T-helper 22 cell (primary cell): Measurements from ENCODE around the gene PCDHB3.
"Not testable (repeated sequence)": the region's sequence is repeated elsewhere in the genome, so short reads cannot be mapped to it uniquely, and the experiment has no call there.

Experiments used
- DNase-seq: peaks from one replicate; pipeline ENCODE4 v3.0.0-alpha.2; 2020; ENCODE audit warnings: low read depth

PCDHB3 gene

DNA sequence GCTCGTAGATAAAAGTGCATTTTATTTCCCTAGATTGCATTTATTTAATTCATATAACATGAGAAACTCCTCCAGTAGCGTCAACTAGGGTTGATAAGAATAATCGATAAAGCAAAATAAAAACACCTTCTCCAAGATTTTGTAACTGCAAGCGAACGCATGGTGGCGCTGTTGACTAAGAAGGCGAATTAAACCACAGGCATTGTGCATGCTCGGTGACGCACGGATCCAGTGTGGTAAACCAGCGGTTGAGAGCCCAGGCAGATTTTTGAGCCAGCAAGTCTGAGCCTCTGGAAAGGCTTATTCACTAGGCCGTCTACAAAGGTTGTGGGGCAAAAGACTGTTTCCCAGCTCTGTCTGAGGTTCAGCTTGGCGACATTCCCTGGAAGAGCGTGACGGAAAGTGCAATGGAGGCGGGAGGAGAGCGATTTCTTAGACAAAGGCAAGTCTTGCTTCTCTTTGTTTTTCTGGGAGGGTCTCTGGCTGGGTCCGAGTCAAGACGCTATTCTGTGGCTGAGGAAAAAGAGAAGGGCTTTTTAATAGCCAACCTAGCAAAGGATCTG is at the start of gene PCDHB3:
TSS of gene PCDHB3 (plus strand) at position 231 of the 563 bp plus-strand sequence. CDS start at position 408, 177 bp downstream.
- DNase-seq, result no peak

DNA sequence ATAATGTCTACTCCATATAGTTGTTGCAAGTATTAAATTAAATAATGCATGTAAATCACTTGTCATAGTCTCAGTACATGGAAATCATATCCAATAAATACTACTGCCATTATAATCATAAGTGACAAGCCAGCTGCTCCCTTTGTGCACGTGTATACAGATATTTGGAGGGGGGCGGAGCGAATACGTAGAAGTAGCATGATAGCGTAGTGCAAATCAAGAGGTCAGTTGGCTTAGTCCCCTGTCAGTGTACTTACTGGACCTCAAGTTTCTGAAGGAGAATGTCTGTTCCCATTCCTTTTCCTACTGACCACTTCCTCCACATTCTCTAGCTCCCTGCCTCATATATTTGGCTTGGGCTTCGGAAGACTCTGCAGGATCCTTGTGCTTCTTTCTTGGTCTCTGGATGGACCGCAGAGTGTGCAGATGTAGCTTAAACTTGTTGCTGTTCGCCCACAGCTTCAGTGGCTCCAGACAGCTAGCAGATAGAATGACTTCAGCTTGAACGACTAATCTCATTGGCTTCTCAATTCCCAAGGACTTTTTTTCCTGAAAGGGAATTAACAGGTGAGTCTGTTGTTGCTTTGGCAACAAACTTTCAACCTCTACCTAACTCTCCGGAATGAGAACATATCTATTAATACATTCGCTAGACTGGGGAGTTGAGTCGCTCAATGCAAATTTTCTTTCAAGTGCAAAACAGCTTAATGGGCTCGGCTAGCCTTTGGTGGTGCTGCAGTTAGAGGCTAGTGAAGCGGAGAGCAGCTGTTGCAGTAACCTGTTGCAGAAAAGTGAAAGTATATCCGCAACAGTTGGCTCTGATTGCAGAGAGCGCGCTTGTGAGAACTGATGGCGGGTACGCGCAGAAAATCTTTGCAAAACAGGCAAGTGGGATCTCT is 49.4 kb upstream of the PCDHB3 start, which contains the start of gene PCDHB1:
TSS of gene PCDHB1 (plus strand) at position 753 of the 899 bp plus-strand sequence. CDS start at position 850, 97 bp downstream.
- no peak for DNase-seq

DNA sequence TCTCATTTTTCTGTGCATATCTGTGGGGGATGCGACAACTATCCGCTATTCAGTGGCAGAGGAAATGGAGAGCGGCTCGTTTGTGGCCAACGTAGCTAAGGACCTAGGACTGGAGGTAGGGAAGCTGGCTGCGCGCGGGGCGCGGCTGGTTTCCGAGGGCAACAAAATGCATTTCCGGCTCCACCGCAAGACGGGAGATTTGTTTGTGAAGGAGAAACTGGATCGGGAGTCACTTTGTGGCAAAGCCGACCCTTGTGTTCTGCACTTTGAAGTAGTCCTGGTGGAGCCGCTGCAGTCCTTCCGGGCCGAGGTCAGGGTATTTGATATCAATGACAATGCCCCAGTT is 48.8 kb upstream of the PCDHB3 start:
- DNase-seq, result no peak

DNA sequence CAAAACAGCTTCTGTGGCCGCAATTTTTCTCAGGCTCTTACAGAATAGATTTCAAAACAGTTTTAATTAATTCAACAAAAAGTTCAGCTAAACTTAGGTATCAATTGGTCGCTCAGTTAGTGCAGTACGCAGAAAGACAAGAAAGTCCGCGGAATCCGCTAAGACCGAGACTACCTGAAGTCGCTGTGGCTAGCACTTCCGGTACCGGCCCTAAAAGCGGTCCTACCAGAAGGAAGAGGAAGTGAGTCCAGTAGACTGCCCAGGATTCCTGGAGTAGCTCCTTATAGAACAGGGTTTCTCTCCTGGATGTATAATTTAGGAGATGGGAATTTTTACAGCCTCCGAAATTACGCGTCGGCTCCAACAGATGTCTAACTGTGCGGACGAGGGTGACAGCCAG is 22.4 kb upstream of the PCDHB3 start:
- DNase-seq, result no peak

DNA sequence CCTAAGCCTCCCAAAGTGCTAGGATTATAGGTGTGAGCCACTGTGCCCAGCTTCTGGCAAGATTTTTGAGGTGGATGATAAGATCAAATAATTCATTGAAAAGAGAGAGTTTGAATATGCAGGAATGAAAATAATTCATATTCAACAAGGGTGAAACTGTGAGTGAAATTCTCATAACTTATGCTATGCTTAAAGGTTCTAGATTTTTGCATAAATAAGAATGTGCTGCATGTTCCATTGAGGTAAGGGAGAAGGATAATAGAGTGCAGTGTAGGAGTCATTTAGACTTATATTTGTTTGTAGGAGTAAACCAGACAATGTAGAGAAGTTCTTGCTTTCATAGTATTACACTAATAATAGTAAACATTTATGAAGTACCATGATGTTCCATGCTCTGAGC is 18.0 kb upstream of the PCDHB3 start:
- no peak for DNase-seq

DNA sequence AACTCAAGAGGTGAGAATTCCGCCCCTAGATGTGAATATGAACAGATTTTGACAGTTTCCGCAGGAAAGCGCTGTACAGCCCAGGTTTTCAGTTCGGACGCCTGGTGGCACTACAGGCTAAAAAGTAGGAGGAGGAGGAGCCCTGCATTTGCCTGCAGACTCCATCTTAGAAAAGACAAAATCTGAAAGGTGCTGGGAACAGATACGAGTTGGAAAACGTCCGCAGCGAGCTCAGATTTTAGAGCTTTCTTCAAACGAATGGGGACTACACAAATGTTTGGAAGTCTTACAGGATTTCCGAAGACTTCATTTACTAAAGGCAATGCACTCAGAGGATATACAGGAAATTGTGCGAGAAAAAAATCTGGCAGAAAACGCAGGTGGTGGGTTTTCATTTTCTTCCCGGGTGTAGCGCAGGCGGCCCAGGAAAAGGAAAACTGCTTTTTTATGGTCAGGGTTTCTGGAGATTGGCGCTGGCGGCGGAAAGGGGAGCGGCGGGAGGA is 15.7 kb upstream of the PCDHB3 start:
- DNase-seq, result peak; percentile 5

DNA sequence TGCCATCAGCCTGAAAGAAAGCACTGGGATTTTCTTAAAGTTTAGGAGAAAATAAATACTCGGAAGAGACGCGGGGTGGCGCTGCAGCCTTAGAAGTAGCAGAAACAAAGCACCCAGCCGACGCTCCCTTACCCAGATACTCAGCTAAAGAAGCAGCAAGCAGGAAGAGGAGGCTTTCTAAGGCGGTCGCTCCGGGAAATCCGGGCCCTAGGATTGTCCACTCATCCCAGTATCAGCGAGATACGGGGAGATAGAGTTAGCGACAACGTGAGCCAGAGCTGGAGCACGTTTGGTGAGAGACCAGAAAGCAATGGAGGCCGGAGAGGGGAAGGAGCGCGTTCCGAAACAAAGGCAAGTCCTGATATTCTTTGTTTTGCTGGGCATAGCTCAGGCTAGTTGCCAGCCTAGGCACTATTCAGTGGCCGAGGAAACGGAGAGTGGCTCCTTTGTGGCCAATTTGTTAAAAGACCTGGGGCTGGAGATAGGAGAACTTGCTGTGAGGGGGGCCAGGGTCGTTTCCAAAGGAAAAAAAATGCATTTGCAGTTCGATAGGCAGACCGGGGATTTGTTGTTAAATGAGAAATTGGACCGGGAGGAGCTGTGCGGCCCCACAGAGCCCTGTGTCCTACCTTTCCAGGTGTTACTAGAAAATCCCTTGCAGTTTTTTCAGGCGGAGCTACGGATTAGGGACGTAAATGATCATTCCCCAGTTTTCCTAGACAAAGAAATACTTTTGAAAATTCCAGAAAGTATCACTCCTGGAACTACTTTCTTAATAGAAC is 5.6 kb upstream of the PCDHB3 start, which contains the start of gene PCDHB2:
TSS of gene PCDHB2 (plus strand) at position 135 of the 782 bp plus-strand sequence. CDS start at position 311, 176 bp downstream.
- no peak for DNase-seq

DNA sequence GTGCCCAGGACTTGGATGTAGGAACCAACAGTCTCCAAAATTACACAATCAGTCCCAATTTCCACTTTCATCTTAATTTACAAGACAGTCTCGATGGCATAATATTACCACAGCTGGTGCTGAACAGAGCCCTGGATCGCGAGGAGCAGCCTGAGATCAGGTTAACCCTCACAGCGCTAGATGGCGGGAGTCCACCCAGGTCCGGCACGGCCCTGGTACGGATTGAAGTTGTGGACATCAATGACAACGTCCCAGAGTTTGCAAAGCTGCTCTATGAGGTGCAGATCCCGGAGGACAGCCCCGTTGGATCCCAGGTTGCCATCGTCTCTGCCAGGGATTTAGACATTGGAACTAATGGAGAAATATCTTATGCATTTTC is 5.0 kb upstream of the PCDHB3 start:
- DNase-seq, result no peak

DNA sequence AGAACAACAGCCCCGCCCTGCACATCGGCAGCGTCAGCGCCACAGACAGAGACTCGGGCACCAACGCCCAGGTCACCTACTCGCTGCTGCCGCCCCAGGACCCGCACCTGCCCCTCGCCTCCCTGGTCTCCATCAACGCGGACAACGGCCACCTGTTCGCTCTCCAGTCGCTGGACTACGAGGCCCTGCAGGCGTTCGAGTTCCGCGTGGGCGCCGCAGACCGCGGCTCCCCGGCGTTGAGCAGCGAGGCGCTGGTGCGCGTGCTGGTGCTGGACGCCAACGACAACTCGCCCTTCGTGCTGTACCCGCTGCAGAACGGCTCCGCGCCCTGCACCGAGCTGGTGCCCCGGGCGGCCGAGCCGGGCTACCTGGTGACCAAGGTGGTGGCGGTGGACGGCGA is 4.1 kb upstream of the PCDHB3 start:
- not testable (repeated sequence) for DNase-seq

DNA sequence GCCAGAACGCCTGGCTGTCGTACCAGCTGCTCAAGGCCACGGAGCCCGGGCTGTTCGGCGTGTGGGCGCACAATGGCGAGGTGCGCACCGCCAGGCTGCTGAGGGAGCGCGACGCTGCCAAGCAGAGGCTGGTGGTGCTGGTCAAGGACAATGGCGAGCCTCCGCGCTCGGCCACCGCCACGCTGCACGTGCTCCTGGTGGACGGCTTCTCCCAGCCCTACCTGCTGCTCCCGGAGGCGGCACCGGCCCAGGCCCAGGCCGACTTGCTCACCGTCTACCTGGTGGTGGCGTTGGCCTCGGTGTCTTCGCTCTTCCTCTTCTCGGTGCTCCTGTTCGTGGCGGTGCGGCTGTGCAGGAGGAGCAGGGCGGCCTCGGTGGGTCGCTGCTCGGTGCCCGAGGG is 3.7 kb upstream of the PCDHB3 start:
- DNase-seq, result not testable (repeated sequence)

DNA sequence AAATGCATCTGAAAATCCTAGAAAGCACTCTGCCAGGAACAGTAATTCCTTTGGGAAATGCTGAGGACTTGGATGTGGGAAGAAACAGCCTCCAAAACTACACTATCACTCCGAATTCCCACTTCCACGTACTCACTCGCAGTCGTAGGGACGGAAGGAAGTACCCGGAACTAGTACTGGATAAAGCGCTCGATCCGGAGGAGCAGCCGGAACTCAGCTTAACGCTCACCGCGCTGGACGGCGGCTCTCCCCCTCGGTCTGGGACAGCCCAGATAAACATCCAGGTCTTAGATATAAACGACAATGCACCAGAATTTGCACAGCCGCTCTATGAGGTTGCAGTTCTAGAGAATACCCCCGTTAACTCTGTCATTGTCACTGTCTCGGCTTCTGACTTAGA is 786 bp downstream of the PCDHB3 start:
- no peak for DNase-seq

DNA sequence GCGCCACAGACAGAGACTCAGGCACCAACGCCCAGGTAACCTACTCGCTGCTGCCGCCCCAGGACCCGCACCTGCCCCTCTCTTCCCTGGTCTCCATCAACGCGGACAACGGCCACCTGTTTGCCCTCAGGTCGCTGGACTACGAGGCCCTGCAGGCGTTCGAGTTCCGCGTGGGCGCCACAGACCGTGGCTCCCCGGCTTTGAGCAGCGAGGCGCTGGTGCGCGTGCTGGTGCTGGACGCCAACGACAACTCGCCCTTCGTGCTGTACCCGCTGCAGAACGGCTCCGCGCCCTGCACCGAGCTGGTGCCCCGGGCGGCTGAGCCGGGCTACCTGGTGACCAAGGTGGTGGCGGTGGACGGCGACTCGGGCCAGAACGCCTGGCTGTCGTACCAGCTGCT is 1.8 kb downstream of the PCDHB3 start:
- not testable (repeated sequence) for DNase-seq

DNA sequence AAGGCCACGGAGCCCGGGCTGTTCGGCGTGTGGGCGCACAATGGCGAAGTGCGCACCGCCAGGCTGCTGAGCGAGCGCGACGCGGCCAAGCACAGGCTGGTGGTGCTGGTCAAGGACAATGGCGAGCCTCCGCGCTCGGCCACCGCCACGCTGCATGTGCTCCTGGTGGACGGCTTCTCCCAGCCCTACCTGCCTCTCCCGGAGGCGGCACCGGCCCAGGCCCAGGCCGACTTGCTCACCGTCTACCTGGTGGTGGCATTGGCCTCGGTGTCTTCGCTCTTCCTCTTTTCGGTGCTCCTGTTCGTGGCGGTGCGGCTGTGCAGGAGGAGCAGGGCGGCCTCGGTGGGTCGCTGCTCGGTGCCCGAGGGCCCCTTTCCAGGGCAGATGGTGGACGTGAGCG is 2.2 kb downstream of the PCDHB3 start:
- not testable (repeated sequence) for DNase-seq

DNA sequence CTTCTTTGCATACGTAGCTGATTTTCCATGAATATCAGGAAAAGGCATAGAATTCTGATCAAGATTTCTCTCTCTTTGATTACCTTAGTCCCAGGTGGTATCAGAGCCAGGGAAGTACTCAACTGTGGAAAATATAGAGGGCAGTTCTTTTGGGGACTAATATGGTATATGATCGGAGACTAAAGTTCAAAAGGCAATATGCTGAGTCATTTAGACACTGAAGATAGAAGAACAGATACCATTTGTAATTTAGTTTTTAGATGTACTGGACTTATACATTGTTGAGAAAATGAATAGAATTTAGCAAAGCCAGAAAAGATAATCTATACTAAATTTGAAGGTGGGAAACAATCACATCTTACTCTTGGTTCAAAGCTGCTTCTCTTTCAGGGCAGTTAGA is 5.1 kb downstream of the PCDHB3 start:
- DNase-seq, result no peak

DNA sequence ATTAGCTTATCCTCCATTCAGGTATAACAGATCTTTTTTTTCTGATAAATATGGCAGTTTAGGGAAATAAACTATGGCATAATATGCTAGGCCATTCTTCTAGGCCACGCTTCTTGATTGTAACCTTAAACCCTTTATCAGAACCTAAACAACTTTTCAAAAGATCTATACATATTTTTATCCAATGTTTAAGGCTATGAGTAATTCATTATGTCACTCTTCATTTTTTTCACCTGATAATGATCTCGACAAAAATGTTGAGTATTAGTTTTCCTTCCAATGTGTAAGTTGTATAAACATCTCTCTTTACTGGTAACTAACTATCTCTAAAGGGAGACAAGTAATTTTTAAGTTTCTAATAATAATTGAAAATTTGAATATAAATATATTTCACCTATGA is 19.0 kb downstream of the PCDHB3 start:
- no peak for DNase-seq

DNA sequence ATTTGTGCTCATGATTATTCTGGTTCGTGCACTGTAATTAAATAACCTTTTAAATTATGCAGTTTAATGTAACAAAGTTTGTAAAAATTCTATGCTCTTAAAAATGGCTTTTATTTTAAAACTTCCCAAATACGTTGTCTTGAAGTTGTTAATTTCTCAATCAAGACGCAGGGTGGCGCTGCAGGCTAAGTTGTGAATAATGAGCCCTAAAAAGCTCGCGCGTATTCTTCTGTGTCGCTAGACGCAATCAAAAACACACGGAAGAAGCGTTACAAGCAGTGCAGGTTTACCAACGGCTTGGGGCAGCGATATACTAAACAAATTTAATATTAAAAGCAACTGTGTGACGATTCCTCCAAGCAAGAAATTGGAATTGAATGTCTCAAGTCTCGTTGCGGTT is 21.3 kb downstream of the PCDHB3 start, which contains the start of gene PCDHB4:
TSS of gene PCDHB4 (plus strand) at position 256 of the 400 bp plus-strand sequence. CDS start 181 bp downstream, outside the sequence.
- no peak for DNase-seq

DNA sequence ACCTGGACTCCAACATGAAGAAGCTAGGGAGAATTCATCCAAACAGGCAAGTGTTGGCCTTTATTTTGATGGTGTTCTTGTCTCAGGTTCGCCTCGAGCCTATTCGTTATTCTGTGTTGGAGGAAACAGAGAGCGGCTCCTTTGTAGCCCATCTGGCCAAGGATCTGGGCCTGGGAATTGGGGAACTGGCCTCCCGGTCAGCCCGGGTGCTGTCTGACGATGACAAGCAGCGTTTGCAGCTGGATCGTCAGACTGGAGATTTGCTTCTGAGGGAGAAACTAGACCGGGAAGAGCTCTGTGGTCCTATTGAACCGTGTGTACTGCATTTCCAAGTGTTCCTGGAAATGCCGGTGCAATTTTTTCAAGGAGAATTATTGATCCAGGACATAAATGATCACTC is 21.7 kb downstream of the PCDHB3 start:
- DNase-seq, result no peak

DNA sequence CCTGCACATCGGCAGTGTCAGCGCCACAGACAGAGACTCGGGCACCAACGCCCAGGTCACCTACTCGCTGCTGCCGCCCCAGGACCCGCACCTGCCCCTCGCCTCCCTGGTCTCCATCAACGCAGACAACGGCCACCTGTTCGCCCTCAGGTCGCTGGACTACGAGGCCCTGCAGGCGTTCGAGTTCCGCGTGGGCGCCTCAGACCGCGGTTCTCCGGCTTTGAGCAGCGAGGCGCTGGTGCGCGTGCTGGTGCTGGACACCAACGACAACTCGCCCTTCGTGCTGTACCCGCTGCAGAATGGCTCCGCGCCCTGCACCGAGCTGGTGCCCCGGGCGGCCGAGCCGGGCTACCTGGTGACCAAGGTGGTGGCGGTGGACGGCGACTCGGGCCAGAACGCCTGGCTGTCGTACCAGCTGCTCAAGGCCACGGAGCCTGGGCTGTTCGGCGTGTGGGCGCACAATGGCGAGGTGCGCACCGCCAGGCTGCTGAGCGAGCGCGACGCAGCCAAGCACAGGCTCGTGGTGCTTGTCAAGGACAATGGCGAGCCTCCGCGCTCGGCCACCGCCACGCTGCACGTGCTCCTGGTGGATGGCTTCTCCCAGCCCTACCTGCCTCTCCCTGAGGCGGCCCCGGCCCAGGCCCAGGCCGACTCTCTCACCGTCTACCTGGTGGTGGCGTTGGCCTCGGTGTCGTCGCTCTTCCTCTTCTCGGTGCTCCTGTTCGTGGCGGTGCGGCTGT is 23.3 kb downstream of the PCDHB3 start:
- not testable (repeated sequence) for DNase-seq

DNA sequence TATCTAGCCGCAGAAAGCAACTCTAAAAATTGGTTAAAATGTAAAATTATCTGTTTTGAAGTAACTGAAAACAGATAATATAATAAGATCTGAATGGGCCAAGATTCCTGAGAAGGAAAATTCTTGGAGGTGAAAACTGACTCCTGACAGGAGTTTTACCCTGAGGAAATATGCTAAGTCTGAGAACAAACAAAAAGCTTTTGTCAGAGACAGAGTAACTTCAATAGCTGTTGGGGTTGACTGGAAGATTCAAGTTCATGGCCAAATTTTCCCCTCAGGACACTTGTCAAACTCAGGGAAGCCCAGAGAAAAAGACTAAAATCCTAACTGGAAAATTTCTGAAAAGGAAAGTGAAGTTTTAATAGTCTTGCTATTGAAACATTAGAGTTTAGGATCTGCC is 27.0 kb downstream of the PCDHB3 start:
- no peak for DNase-seq

DNA sequence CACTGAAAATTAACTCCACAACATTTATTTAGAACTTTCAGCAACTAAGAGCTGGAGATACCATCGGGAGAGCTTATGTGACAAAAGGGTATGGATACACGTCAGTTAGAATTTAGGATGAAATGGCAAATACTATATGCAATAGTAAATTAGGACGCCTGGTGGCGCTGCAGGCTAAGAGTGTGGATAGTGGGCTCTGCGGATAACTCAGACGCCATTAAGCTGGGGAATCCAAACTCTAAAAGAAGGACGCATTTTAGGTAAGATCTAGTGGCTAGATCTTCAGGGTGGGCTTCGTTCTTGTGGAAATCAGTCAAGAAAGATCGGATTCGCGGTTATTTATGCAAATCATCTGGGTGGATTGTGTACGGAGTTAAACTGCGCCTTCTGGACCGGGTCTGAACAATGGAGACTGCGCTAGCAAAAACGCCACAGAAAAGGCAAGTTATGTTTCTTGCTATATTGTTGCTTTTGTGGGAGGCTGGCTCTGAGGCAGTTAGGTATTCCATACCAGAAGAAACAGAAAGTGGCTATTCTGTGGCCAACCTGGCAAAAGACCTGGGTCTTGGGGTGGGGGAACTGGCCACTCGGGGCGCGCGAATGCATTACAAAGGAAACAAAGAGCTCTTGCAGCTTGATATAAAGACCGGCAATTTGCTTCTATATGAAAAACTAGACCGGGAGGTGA is 34.9 kb downstream of the PCDHB3 start, which contains the start of gene PCDHB5:
TSS of gene PCDHB5 (plus strand) at position 177 of the 688 bp plus-strand sequence. CDS start at position 406, 229 bp downstream.
- no peak for DNase-seq
